Measurements from ENCODE around the gene IL11. TPM values are rescaled to one million over a fixed set of nuclear protein-coding genes. Genes with fewer than 3 reads are reported as not detected.
"Not testable (repeated sequence)": the region's sequence is repeated elsewhere in the genome, so short reads cannot be mapped to it uniquely, and the experiment has no call there.

IL11 gene
- total RNA-seq, 1 experiment from 2014 or later: 3.9 TPM

GRCh38 chr19:55410168-55410567 lies 39.9 kb upstream of the IL11 start:
- H3K36me3 Mint-ChIP-seq (ENCODE audit: insufficient read depth in 1 of 3, low read depth in 3 of 3): peaks cover 25 to 26% (median 26%) of the 10 kb centered on the region in 3 experiments
- no peaks in the 10 kb centered on the region for H3K9me3 ChIP-seq (ENCODE audit: control insufficient read depth, low read depth, low read length)
- no CpG with 5 or more reads among the region's 2 CpGs for WGBS (ENCODE audit: extremely low coverage, insufficient read length, low lambda C conversion rate)

GRCh38 chr19:55409179-55409578 lies 38.9 kb upstream of the IL11 start:
- not testable (repeated sequence) for H3K56ac ChIP-seq (ENCODE audit: insufficient read length, low read depth, low read length); H2AK5ac ChIP-seq (ENCODE audit: insufficient read length, low read length); H3T11ph ChIP-seq (ENCODE audit: low read length); H3K27ac Mint-ChIP-seq; H4K8ac ChIP-seq (replicated peaks; ENCODE audit: insufficient read length, low read depth, low read length); H3K4me1 ChIP-seq (ENCODE audit: insufficient read depth, low read length); H3K9ac ChIP-seq (ENCODE audit: extremely low read depth, insufficient read length, low read length); H2AFZ ChIP-seq (ENCODE audit: low read length); H2BK12ac ChIP-seq (ENCODE audit: insufficient read length, low read depth, low read length); H4K20me1 ChIP-seq (ENCODE audit: control insufficient read depth, insufficient read depth, insufficient read length); H3K9me3 ChIP-seq (ENCODE audit: control insufficient read depth, low read depth, low read length); H3K18ac ChIP-seq (ENCODE audit: insufficient read length, low read depth, low read length); H3K23ac ChIP-seq (ENCODE audit: insufficient read length, low read depth, low read length); H4K5ac ChIP-seq (ENCODE audit: insufficient read length, low read depth, low read length); H3K4me2 ChIP-seq (ENCODE audit: insufficient read depth, insufficient read length, low read length); H2BK15ac ChIP-seq (ENCODE audit: low read depth, low read length); H2BK5ac ChIP-seq (ENCODE audit: insufficient read length, low read length); H3K27ac ChIP-seq (ENCODE audit: insufficient read length, low read depth, low read length); H3K27me3 ChIP-seq (ENCODE audit: insufficient read depth, low read length); H3K4ac ChIP-seq (ENCODE audit: low read depth, low read length); H2BK20ac ChIP-seq (ENCODE audit: low read depth, low read length, poor library complexity, severe bottlenecking); H2BK120ac ChIP-seq (ENCODE audit: low read depth, low read length, poor library complexity, severe bottlenecking); H3K79me1 ChIP-seq (ENCODE audit: insufficient read depth, low read depth, low read length, poor library complexity, severe bottlenecking); H3K14ac ChIP-seq (ENCODE audit: insufficient read depth, low read length); H3K23me2 ChIP-seq (ENCODE audit: insufficient read length, low read depth, low read length, poor library complexity, severe bottlenecking); DNase-seq
- WGBS (ENCODE audit: extremely low coverage, insufficient read length, low lambda C conversion rate): no CpG with 5 or more reads among the region's 8 CpGs
- Mint-ChIP-seq H3K4me3 (peak overlapping the region in 1 of 2 experiments; percentile 50; a peak in 2 of 5 replicates), H3K4me1 (peaks cover 18 to 23% of the 10 kb centered on the region in 2 experiments), H3K36me3 (ENCODE audit: insufficient read depth in 1 of 3, low read depth in 3 of 3) (peaks cover 28 to 33% (median 31%) of the 10 kb centered on the region in 3 experiments), H3K27me3 (ENCODE audit: low read depth) (peaks cover 29% of the 10 kb centered on the region), H3K9me3 (peaks cover 20 to 21% of the 10 kb centered on the region in 2 experiments)
- peaks cover 14% of the 10 kb centered on the region; the same call in 1 of the 2 replicates for H3K79me2 ChIP-seq (ENCODE audit: insufficient read depth, low read length)
- H4K91ac ChIP-seq (ENCODE audit: insufficient read length, low read depth, low read length): peak overlapping the region; percentile 87

More at GRCh38 chr19:55410168-55410567, 39.9 kb upstream of the IL11 start:
- Histone ChIP-seq H3K18ac (ENCODE audit: insufficient read length, low read depth, low read length) (no peak overlapping the region), H3K4me1 (ENCODE audit: insufficient read depth, low read length) (no peaks in the 10 kb centered on the region; the same call in 1 of the 2 replicates), H3K23ac (ENCODE audit: insufficient read length, low read depth, low read length) (no peak overlapping the region), H2BK5ac (ENCODE audit: insufficient read length, low read length) (no peak overlapping the region), H3K14ac (ENCODE audit: insufficient read depth, low read length) (no peak overlapping the region), H2BK15ac (ENCODE audit: low read depth, low read length) (no peak overlapping the region), H3K27ac (ENCODE audit: insufficient read length, low read depth, low read length) (no peak overlapping the region), H4K5ac (ENCODE audit: insufficient read length, low read depth, low read length) (no peak overlapping the region), H2BK12ac (ENCODE audit: insufficient read length, low read depth, low read length) (no peak overlapping the region), H4K8ac (replicated peaks; ENCODE audit: insufficient read length, low read depth, low read length) (no peak overlapping the region), H3K56ac (ENCODE audit: insufficient read length, low read depth, low read length) (no peak overlapping the region), H3K79me2 (ENCODE audit: insufficient read depth, low read length) (peaks cover 14% of the 10 kb centered on the region; the same call in 1 of the 2 replicates), H3K27me3 (ENCODE audit: insufficient read depth, low read length) (no peaks in the 10 kb centered on the region), H3K9ac (ENCODE audit: extremely low read depth, insufficient read length, low read length) (no peak overlapping the region), H2BK20ac (ENCODE audit: low read depth, low read length, poor library complexity, severe bottlenecking) (no peak overlapping the region), H2BK120ac (ENCODE audit: low read depth, low read length, poor library complexity, severe bottlenecking) (no peak overlapping the region), H2AFZ (ENCODE audit: low read length) (no peak overlapping the region), H3K79me1 (ENCODE audit: insufficient read depth, low read depth, low read length, poor library complexity, severe bottlenecking) (peaks cover 7% of the 10 kb centered on the region), H3K23me2 (ENCODE audit: insufficient read length, low read depth, low read length, poor library complexity, severe bottlenecking) (peaks cover 6% of the 10 kb centered on the region), H3K4me2 (ENCODE audit: insufficient read depth, insufficient read length, low read length) (no peak overlapping the region), H4K20me1 (ENCODE audit: control insufficient read depth, insufficient read depth, insufficient read length) (no peaks in the 10 kb centered on the region), H3T11ph (ENCODE audit: low read length) (no peak overlapping the region), H4K91ac (ENCODE audit: insufficient read length, low read depth, low read length) (no peak overlapping the region), H2AK5ac (ENCODE audit: insufficient read length, low read length) (no peak overlapping the region), H3K4ac (ENCODE audit: low read depth, low read length) (no peak overlapping the region)
- no peak for DNase-seq
- TF ChIP-seq CTCF (conservative IDR thresholded peaks at IDR 0.05): no peak
- Mint-ChIP-seq H3K9me3 (peaks cover 20 to 21% of the 10 kb centered on the region in 2 experiments), H3K27me3 (ENCODE audit: low read depth) (peaks cover 34% of the 10 kb centered on the region), H3K4me3 (no peak overlapping the region), H3K4me1 (peaks cover 18 to 23% of the 10 kb centered on the region in 2 experiments), H3K27ac (no peak overlapping the region)

Data from H9 (cell line).